Stimulated activated CD4-positive, alpha-beta T cell treated with anti-CD3 and anti-CD28 coated beads, Interleukin-4, amount 100 ng/mL, for 1 hour (primary cell): Measurements from ENCODE around the gene OLIG1.
A peak's percentile ranks its signal among the peaks of the same experiment; 100 is the strongest.

Experiments
- DNase-seq: peaks from one replicate; pipeline ENCODE4 v3.0.0-alpha.2; 2020

OLIG1 gene

DNA sequence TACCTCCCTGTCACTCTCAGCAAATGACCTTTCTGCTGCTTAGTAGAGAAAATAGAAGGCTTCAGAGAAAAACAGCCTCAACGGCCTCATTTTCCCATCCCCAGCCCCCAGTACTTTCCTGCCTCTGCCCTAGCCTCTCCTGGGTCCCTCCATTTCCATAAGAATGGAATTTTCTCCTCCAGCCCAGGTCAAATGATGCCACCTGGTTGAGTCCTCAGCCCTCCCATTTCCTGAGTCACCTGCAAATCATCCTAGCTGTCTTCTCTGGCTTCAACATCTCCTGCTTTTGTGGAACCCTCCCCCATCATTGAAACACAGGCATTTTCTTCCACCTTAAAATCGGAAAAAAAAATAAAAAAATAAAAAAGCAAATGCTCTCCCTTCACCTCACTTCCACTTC lies 35.1 kb downstream of the OLIG1 start:
- no peak for DNase-seq

DNA sequence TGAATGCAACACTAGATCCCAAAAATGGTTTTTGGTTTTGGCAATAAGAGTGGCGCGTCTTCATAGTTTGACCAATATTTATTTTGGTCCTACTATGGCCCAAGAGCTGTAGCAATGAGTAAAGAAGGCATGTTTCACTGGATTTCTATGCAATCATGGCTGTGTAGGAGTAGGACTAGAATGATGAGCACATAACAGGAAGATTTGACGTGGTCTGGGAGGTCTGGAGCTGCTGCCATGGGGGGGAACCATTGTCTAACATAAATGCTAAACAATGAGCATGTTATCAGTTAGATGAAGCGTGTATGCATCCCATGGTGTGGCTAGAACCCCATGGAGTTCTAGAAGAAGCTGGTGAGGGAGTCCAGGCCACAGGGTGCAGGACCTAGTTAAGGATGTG lies 38.3 kb downstream of the OLIG1 start:
- no peak for DNase-seq

DNA sequence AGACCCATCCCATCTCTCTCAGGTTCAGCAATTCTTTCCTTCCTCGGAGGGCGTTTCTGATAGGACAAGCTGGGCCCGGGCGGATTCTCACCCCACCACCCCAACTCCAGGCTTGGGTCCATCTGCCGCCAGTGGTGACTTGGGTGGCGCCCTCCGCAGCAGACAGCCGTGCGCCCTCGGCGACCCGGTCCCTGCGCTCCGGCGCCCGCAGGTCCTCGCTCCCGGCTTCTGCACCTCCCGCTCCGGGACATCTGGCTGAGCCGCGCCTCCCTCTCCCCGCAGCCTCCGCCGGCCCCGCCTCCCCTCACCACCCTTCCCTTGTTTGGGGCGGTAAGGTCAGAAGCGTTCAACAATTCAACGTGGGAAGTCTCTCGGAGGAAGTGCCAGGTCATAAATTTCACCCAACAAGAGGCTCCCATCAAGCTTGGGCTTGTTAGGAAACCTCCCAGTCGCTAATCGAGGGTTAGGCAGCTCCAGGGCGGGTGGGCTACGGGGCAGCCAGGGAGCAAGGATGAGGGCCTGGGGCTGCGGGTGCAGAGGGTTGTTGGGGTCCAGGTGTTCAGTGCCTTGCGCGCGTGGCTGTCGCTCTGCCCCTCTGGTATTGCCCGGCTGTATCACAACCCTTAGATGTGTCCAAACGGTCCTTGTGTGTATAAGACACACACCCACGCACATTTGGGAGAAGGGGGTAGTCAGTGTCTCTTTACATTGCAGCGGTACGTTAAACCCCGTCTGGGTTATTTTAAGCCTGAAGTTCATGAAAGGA lies 39.8 kb downstream of the OLIG1 start:
- peak; percentile 30 for DNase-seq

DNA sequence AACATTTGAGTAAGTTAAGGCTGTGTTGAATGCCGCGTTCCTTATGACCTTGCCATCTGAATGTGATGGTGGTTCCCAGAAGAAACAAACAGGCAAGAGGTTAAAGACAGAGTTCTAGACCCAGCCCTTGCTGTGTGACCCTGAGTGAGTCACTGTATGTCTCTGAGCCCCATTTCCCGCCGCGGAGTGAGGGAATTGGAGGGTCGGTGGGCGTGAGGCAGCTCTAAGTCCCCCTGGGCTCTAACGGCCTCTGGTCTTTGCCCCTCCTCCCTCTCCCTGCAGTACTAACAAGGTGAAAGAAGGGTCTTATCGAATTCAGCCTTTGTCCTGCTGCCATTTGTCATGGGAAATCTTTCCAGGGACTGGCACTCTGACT lies 40.4 kb downstream of the OLIG1 start:
- no peak for DNase-seq

DNA sequence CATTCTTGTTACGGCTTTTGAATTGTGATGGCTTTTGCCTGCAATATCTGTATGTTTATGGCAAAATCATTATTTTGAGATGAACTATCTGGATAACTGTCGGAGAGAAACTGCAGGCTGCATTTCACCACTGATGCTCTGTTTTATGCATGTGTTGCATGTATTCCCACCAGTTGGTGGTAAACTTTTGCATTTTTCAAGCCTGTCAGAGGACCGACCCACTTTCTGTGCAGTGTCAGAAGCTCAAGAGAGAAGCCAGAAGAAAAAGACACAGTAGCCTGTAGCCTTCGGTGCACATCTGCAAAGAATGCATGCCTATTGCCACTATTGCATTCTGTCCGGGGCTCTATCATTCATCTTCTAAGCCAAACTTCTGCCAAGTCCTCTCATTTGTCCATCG lies 41.6 kb downstream of the OLIG1 start:
- no peak for DNase-seq

DNA sequence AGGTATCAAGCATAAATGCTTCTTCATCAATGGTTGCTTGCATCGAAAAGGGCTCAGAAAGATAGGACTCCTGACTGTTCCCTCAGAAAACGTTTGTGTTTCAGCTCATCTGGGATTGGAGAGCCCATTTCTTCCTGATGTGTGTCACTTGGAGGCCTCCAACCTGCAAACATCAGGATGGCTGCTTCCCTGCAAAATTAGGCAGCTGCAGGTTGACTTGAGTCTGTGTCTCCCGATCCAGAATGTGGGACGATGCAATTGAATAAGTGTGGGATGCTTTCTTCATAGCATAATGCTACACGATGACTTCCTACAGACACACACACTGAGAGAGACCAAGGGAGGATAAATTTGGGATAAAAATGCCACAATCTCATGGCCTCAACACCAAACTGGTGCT lies 42.2 kb downstream of the OLIG1 start:
- DNase-seq = no peak

DNA sequence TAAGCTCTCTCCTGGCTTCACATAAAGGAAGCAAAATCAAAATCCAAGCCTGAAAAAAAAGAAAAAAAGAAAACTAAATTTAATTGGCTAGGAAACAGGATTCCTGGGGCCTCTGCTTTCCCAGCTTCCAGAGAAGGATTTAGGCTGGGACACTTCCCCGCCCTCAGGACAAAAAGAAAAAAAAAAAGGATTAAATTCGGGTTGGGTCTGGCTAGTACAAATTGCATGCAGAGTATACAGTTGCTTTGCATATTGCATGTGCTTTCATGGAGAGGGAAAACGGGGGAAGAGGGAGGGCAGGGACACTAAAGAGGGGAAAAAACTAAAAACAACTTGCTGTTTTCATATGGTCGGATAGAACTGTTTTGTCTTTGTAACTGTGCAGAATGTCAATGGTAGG lies 42.7 kb downstream of the OLIG1 start:
- no peak for DNase-seq

DNA sequence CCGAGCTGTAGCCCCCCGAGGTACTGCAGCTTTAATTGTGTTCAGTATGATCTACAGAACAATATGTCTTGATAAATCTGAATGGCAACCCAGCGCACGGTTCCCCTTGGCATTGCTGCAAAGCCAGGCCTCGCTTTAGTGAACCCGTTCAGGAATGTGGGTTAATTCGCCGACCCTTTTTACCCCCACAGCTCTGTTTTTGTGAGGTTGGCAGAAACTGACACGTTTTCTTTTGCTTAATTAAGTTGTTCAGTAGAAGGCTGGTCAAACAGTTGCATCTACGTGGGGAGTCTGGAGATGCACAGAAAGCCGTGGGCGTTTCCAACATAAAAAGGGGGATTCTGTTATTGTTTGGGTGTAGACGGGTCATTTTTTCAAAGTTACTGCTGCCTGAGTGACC lies 43.2 kb downstream of the OLIG1 start:
- no peak for DNase-seq

DNA sequence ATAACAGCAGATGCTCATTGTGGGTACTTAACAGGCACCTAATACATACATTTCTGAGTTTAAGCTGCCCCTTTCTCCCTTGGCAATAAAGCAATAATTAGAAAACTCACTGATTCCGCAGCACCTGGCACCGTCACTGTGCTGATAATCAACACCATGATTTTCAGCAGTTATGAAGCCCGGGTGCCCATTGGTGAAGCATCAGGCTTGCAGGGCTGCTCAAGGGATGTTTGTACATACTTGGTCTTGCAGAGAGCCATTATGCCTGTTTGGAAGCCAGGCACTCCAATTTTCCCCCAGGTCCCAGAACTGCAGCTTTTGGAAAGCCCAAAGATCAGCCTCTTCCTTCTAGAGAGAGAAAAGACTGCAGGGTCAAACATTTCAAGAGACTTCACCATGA lies 44.3 kb downstream of the OLIG1 start:
- DNase-seq = no peak

DNA sequence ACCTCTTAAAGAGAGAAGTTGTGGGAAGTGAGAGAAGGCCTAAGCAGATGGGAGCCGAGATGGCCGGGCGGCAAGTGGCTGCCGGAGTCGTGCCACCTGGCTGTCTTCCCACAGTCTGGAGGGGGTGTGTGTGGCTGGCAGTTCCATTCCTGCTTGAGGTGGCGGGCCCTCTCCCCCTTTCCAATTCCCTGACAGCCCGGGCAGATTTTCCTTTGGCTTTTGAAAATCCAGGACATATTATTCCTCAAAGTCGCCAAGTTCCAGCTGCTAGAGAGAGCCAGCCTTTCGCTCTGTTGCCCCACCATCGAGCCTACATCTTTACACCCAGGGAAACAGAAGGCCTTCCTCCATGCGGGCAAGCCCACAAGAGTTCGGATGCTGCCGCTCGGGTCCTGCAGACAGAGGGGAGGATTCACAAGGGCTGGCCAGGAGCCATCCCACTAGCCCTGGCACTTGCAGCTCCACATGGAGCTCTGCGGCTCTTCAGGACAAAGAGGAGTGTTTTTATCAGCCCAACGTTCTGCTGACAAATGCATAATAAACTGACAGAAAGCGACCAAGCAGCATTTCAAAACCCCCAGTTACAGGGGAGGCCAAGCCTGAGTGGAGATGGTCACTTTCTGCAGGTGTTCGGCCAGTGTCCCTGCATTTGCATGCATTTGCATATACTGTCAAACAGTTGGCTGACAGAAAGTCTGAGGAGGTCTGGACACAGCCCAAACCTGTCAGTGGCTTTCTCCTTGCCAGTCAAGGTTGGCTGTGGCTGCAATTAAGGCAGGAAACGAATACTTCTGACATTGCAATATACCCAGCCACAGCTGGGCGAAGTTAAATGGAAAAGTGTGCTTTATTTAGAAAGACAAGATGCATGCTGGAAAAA lies 45.9 kb downstream of the OLIG1 start:
- DNase-seq = no peak

DNA sequence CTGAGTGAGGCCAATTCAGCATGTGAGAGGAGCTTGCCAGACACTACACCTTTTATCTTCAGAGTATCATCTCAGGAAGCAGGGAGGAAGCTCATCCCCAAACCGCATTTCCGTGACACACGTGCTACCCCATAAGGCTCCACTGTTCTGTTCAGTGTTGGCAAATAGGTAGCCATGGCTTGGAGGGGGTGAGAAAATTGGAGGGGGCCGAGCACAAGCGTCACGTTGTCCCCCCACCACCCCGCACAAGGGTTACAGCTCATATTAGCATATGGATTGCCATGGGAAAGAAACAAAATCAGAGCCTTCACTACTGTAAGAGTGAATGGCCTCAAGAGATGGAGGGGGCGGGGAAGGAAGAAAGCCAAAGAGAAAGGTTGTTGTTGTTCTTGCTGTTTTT lies 46.7 kb downstream of the OLIG1 start:
- no peak for DNase-seq

DNA sequence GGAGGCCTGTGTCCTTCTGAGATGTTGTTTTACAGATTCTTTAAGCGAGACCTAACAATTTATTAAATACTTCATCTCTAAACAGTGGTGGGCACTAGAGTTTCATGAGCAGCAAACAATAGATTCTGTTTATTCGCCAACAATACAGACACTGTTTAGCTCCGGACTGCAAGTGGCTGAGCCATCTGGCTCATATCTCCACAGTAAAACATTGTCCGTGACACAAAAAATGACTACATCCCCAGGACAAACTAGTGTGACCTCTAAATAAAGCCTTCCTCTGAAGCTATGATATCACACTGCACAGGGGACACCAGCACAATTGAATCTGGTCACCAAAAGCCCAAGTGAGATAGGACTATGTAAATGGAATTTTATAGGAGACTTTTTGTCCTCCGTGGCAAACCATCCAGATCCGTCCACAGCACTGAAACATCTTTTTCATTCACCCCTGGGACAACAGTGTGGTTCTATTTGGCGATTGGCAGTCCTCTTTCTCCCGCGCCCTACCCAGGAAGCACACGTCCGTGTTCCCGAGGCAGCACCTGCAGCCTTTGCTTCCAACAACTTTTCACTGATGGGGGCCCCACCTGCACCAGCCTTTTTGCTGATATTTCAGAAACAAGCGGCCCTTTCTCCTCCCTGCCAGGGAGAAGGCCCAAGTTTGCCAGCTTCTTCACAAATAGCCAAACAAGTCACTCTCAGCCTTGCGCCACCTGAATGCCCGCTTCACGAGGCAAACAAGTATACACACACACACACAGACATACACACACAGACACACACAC lies 47.4 kb downstream of the OLIG1 start:
- DNase-seq = no peak
